HepG2 (cell line): ENCODE measurements around the gene DICER1. TPM values are rescaled to one million over a fixed set of nuclear protein-coding genes. Genes with fewer than 3 reads are reported as not detected.

Experiments
- ATAC-seq: fragments of 200-7000 bp; cut with Tn5 transposase; 3 replicates; pipeline ENCODE4 v1.9.1; 2020; ENCODE audit warnings: mild to moderate bottlenecking, moderate library complexity
- BruUV-seq: library from RNA; stranded (reverse); fragments of 400-500 nt; replicated peaks from 2 replicates; lab custom pipeline; 2021; lab: Mats Ljungman, UMichigan
- CTCF ChIA-PET: fragments of 300-600 bp; formaldehyde crosslinking; extraction: SDS; loops from one replicate; lab custom pipeline; 2021; ENCODE audit warnings: low total read pairs, inconsistent platforms, low intra/inter-chr PET ratio; lab: Yijun Ruan, JAX
- POLR2A ChIA-PET: fragments of 350-600 bp; sonication (Branson Sonifier 250); formaldehyde crosslinking; loops from one replicate; lab custom pipeline; 2020; ENCODE audit warnings: antibody characterized with exemption, inconsistent platforms; lab: Yijun Ruan, JAX
- DNase-seq: peaks from one replicate; pipeline ENCODE4 v3.0.0-alpha.2; 2015; ENCODE audit warnings: low spot score
- FAIRE-seq: peaks from 3 replicates; lab custom pipeline; 2011; peaks lifted over from hg19 to GRCh38; lab: Jason Lieb, UNC
- H2AFZ ChIP-seq: one replicate; pipeline ENCODE4 v1.6.1; 2011; ENCODE audit warnings: low read length, inconsistent platforms
- H3K27ac ChIP-seq: fragments of 300-600 bp; 3 replicates; pipeline ENCODE4 v1.8.0; 2011; ENCODE audit warnings: mixed run types, mild to moderate bottlenecking, mixed read lengths, low read length, inconsistent platforms; ENCODE audit not compliant: insufficient read depth; ENCODE audit errors: extremely low read length
- H3K27me3 ChIP-seq, 2 experiments: fragments of 200-600 bp in 1 of 2; 2 replicates in 1 of 2; 3 replicates in 1 of 2; pipeline versions ENCODE4 v1.6.0 to v1.8.0; 2011; ENCODE audit warnings: low read length in 2 of 2, mild to moderate bottlenecking in 2 of 2, moderate library complexity in 2 of 2, inconsistent platforms in 1 of 2; ENCODE audit not compliant: insufficient read depth in 2 of 2, control insufficient read depth in 1 of 2
- H3K36me3 ChIP-seq, 2 experiments: fragments of 200-600 bp in 1 of 2; replicated peaks in 1 of 2; 2 replicates in 1 of 2; 3 replicates in 1 of 2; pipeline versions ENCODE4 v1.5.1 to v1.8.0; 2011; ENCODE audit warnings: low read length in 2 of 2, inconsistent platforms in 1 of 2; ENCODE audit not compliant: insufficient read depth in 2 of 2, control insufficient read depth in 1 of 2
- H3K4me1 ChIP-seq: 2 replicates; pipeline ENCODE4 v1.5.1; 2012; ENCODE audit warnings: low read length, inconsistent platforms; ENCODE audit not compliant: insufficient read depth
- H3K4me2 ChIP-seq: 2 replicates; pipeline ENCODE4 v1.6.0; 2011; ENCODE audit warnings: low read depth, low read length, inconsistent platforms
- H3K4me3 ChIP-seq, 3 experiments: fragments of 200-600 bp in 1 of 3; sonication (generic), shearing (Covaris generic) in 1 of 3; replicated peaks in 1 of 3; 2 replicates each; pipeline ENCODE4 v1.5.1; 2011 to 2016; ENCODE audit warnings: low read length in 3 of 3, inconsistent platforms in 2 of 3, low read depth in 2 of 3, mild to moderate bottlenecking in 2 of 3, control low read depth in 1 of 3, mixed read lengths in 1 of 3; ENCODE audit not compliant: insufficient read depth in 1 of 3
- H3K79me2 ChIP-seq: one replicate; pipeline ENCODE4 v1.6.1; 2011; ENCODE audit warnings: low read length, inconsistent platforms; ENCODE audit not compliant: insufficient read depth
- H3K9ac ChIP-seq: 2 replicates; pipeline ENCODE4 v1.6.0; 2011; ENCODE audit warnings: mild to moderate bottlenecking, low read depth, low read length, inconsistent platforms; ENCODE audit not compliant: insufficient read depth
- H3K9me3 ChIP-seq: 2 replicates; pipeline ENCODE4 v1.5.1; 2012; ENCODE audit warnings: mild to moderate bottlenecking, low read length
- H4K20me1 ChIP-seq: 2 replicates; pipeline ENCODE4 v1.6.0; 2011; ENCODE audit warnings: inconsistent platforms, mild to moderate bottlenecking, low read length, moderate library complexity; ENCODE audit not compliant: insufficient read depth
- ADNP ChIP-seq: sonication (generic); formaldehyde crosslinking; IDR thresholded peaks from 2 replicates; pipeline ENCODE4 v1.4.0; 2020; ENCODE audit warnings: missing genetic modification reagents
- CBX5 ChIP-seq: sonication (generic); formaldehyde crosslinking; IDR thresholded peaks from 2 replicates; pipeline ENCODE4 v1.4.0; 2020; ENCODE audit warnings: missing genetic modification reagents, borderline replicate concordance
- MED13 ChIP-seq: sonication (generic); formaldehyde crosslinking; IDR thresholded peaks from 2 replicates; pipeline ENCODE4 v1.5.0; 2020; ENCODE audit warnings: missing genetic modification reagents
- MTF2 ChIP-seq: sonication (generic); formaldehyde crosslinking; IDR thresholded peaks from 2 replicates; pipeline ENCODE4 v1.5.0; 2020; ENCODE audit warnings: missing genetic modification reagents, borderline replicate concordance
- SATB2 ChIP-seq: sonication (generic); formaldehyde crosslinking; IDR thresholded peaks from 2 replicates; pipeline ENCODE4 v1.5.0; 2020; ENCODE audit warnings: missing genetic modification reagents
- ZBTB37 ChIP-seq: sonication (generic); formaldehyde crosslinking; IDR thresholded peaks from 2 replicates; pipeline ENCODE4 v1.4.0; 2020; ENCODE audit warnings: mild to moderate bottlenecking, missing genetic modification reagents
- ZFP91 ChIP-seq: sonication (generic); formaldehyde crosslinking; IDR thresholded peaks from 2 replicates; pipeline ENCODE4 v1.9.0; 2022; ENCODE audit warnings: missing genetic modification reagents, mild to moderate bottlenecking, borderline replicate concordance
- WGBS: methylation state at CpG from one replicate; pipeline ENCODE4 v1.1.6; 2017; ENCODE audit warnings: low lambda C conversion rate; 5-methylcytosine and 5-hydroxymethylcytosine counted together
- in situ Hi-C: cut with HindIII; loops from 2 replicates; pipeline ENCODE4 v1.10.0; 2017; ENCODE audit warnings: low pct_unique_long_range_greater_than_20kb; ENCODE audit not compliant: extremely low pct_ligation_motif_present
- intact Hi-C: fragments of 100-400 bp; cut with micrococcal nuclease; formaldehyde crosslinking; loops from one replicate; pipeline ENCODE4 v1.10.0; 2022; ENCODE audit not compliant: unreplicated experiment
- polyA plus RNA-seq, 8 experiments: library from polyadenylated mRNA; depleted of rRNA in 3 of 8; stranded (reverse) in 7 of 8; unstranded in 1 of 8; fragments of >200 nt; fragmentation: Illumina TruSeq in 4 of 8; extraction: Trizol in 4 of 8; gene quantifications; 2 replicates each; pipeline versions ENCODE4 v1.2.1 to v1.2.3, GENCODE V29; 2011 to 2016; ENCODE audit warnings: low read depth in 4 of 8, missing spikeins in 1 of 8, mixed read lengths in 1 of 8; ENCODE audit not compliant: insufficient read depth in 1 of 8
- total RNA-seq, 5 experiments: library from RNA; depleted of rRNA; stranded (reverse); fragments of >200 nt; fragmentation: Illumina TruSeq; extraction: Trizol; gene quantifications; 2 replicates each; pipeline ENCODE4 v1.2.3, GENCODE V29; 2016; ENCODE audit warnings: low read depth in 1 of 5

DICER1 gene
- total and polyA plus RNA-seq, 2 of the 13 experiments (the other 11 are each of a cell fraction or from before 2014, with no cell fraction given): 31.8 to 61.9 TPM

GRCh38 chr14:95149441-95149840, 7.9 kb downstream of the DICER1 start:
- BruUV-seq: no TSS peak
- intact Hi-C loops: no loop called here
- ATAC-seq: no peak
- H3K4me1 ChIP-seq: peaks cover 55% of the 10 kb centered on the region
- H4K20me1 ChIP-seq: no peaks in the 10 kb centered on the region; the same call in none of the 2 replicates
- no peak for FAIRE-seq
- H3K27ac ChIP-seq: no peak overlapping the region
- no peak for TF ChIP-seq SATB2 (CRISPR knock-in tag)
- no peak for TF ChIP-seq CBX5 (CRISPR knock-in tag)
- no peak for TF ChIP-seq MTF2 (CRISPR knock-in tag)
- no peak for TF ChIP-seq ADNP (CRISPR knock-in tag)
- no peak for TF ChIP-seq MED13 (CRISPR knock-in tag)
- TF ChIP-seq ZFP91 (CRISPR knock-in tag): no peak
- TF ChIP-seq ZBTB37 (CRISPR knock-in tag): no peak
- no peak for DNase-seq
- CTCF ChIA-PET: no interaction called here
- H3K4me2 ChIP-seq: no peak overlapping the region
- H3K4me3 ChIP-seq: no peak overlapping the region
- no peak overlapping the region for H3K9ac ChIP-seq
- WGBS: 94% methylated on average over 3 of the region's 3 CpGs
- H3K79me2 ChIP-seq: peaks cover 99% of the 10 kb centered on the region
- in situ Hi-C loops: no loop called here
- peaks cover 0 to 5% of the 10 kb centered on the region in 2 experiments; a peak in 1 of 5 replicates for H3K36me3 ChIP-seq
- H3K9me3 ChIP-seq: peaks cover 14% of the 10 kb centered on the region; the same call in 1 of the 2 replicates
- POLR2A ChIA-PET: no interaction called here
- H3K27me3 ChIP-seq: no peaks in the 10 kb centered on the region
- H2AFZ ChIP-seq: no peak overlapping the region
